Liver (tissue), 9 donors: Measurements from ENCODE around the gene CCDC91. TPM values are rescaled to one million over a fixed set of nuclear protein-coding genes. Genes with fewer than 3 reads are reported as not detected.

ENCODE experiments used
- DNase-seq: peaks from one replicate; pipeline ENCODE4 v3.0.0-alpha.2; 2017; ENCODE audit warnings: low spot score
- H3K27ac ChIP-seq, 2 donors: one replicate each; pipeline ENCODE4 v1.7.0; 2013; ENCODE audit warnings: inconsistent platforms in 2 of 2, low read length in 2 of 2, control low read depth in 1 of 2, low read depth in 1 of 2, mild to moderate bottlenecking in 1 of 2
- H3K27me3 ChIP-seq, 4 donors: one replicate each; pipeline versions ENCODE4 v1.6.1 to v1.7.0; 2013; ENCODE audit warnings: low read length in 3 of 4, inconsistent platforms in 1 of 4, mild to moderate bottlenecking in 1 of 4, moderate library complexity in 1 of 4; ENCODE audit not compliant: control insufficient read depth in 4 of 4, insufficient read depth in 4 of 4
- H3K36me3 ChIP-seq, 4 donors: one replicate each; pipeline versions ENCODE4 v1.6.1 to v1.7.0; 2013; ENCODE audit warnings: low read length in 3 of 4, mild to moderate bottlenecking in 3 of 4, low read depth in 1 of 4, moderate library complexity in 1 of 4; ENCODE audit not compliant: control insufficient read depth in 4 of 4, insufficient read depth in 3 of 4
- H3K4me1 ChIP-seq, 4 donors: one replicate each; pipeline versions ENCODE4 v1.6.1 to v1.7.0; 2013; ENCODE audit warnings: low read length in 3 of 4, mild to moderate bottlenecking in 3 of 4, moderate library complexity in 1 of 4; ENCODE audit not compliant: control insufficient read depth in 4 of 4, insufficient read depth in 4 of 4
- H3K4me3 ChIP-seq, 3 donors: one replicate each; pipeline versions ENCODE4 v1.6.1 to v1.7.0; 2013; ENCODE audit warnings: low read length in 3 of 3, control low read depth in 1 of 3, low read depth in 1 of 3, mild to moderate bottlenecking in 1 of 3
- H3K9ac ChIP-seq, 2 donors: one replicate each; pipeline ENCODE4 v1.7.0; 2013; ENCODE audit warnings: low read length in 2 of 2, mild to moderate bottlenecking in 2 of 2, moderate library complexity in 2 of 2, control low read depth in 1 of 2, low read depth in 1 of 2
- H3K9me3 ChIP-seq, 4 donors: one replicate each; pipeline versions ENCODE4 v1.6.1 to v1.7.0; 2013; ENCODE audit warnings: low read length in 3 of 4; ENCODE audit not compliant: control insufficient read depth in 4 of 4
- EGR1 ChIP-seq, 2 donors: IDR thresholded peaks; 2 replicates each; pipeline ENCODE4 v1.6.1; 2016 to 2018; ENCODE audit warnings: antibody characterized with exemption in 2 of 2, low read depth in 2 of 2
- FOXA2 ChIP-seq: IDR thresholded peaks from 2 replicates; pipeline ENCODE4 v1.6.1; 2016; ENCODE audit warnings: antibody characterized with exemption
- GABPA ChIP-seq, 2 donors: IDR thresholded peaks in 1 of 2; conservative IDR thresholded peaks in 1 of 2; 2 replicates each; pipeline ENCODE4 v1.6.1; 2016; ENCODE audit warnings: antibody characterized with exemption in 2 of 2, mild to moderate bottlenecking in 1 of 2, moderate library complexity in 1 of 2
- HNF4A ChIP-seq, 2 donors: conservative IDR thresholded peaks; 2 replicates each; pipeline ENCODE4 v1.6.1; 2016; ENCODE audit warnings: antibody characterized with exemption in 2 of 2, mild to moderate bottlenecking in 2 of 2
- JUND ChIP-seq, 2 donors: IDR thresholded peaks; 2 replicates each; pipeline ENCODE4 v1.6.1; 2016; ENCODE audit warnings: antibody characterized with exemption in 2 of 2
- NR2F2 ChIP-seq: IDR thresholded peaks from 2 replicates; pipeline ENCODE4 v1.6.1; 2016; ENCODE audit warnings: antibody characterized with exemption
- RAD21 ChIP-seq, 2 donors: IDR thresholded peaks; 2 replicates each; pipeline ENCODE4 v1.6.1; 2016; ENCODE audit warnings: antibody characterized with exemption in 2 of 2, mild to moderate bottlenecking in 2 of 2
- RXRA ChIP-seq, 2 donors: IDR thresholded peaks; 2 replicates each; pipeline ENCODE4 v1.6.1; 2017 to 2018; ENCODE audit warnings: antibody characterized with exemption in 2 of 2, mild to moderate bottlenecking in 1 of 2
- SP1 ChIP-seq: IDR thresholded peaks from 2 replicates; pipeline ENCODE4 v1.6.1; 2018; ENCODE audit warnings: antibody characterized with exemption, mild to moderate bottlenecking
- TAF1 ChIP-seq: conservative IDR thresholded peaks from 2 replicates; pipeline ENCODE4 v1.6.1; 2016; ENCODE audit warnings: antibody characterized with exemption, mild to moderate bottlenecking
- WGBS: extraction: QIAGEN DNeasy Blood & Tissue Kit; methylation state at CpG from one replicate; pipeline ENCODE4 v1.1.7; 2013; 5-methylcytosine and 5-hydroxymethylcytosine counted together
- polyA plus RNA-seq, 2 donors: library from polyadenylated mRNA; stranded (reverse) in 1 of 2; unstranded in 1 of 2; fragments of 200-250 nt in 1 of 2; fragments of >200 nt in 1 of 2; fragmentation: Nextera tagmentation in 1 of 2; extraction: Ambion mirVana in 1 of 2; gene quantifications; one replicate each; pipeline versions ENCODE4 v1.2.1 to v1.2.3, GENCODE V29; 2013 to 2015
- total RNA-seq, 2 donors: library from RNA; depleted of rRNA; stranded (reverse); fragments of >200 nt; gene quantifications; one replicate each; pipeline ENCODE4 v1.2.3, GENCODE V29; 2014
- TF ChIP-seq, protein P1 (sequence below): IDR thresholded peaks from 2 replicates; pipeline ENCODE4 v1.6.1; 2016; ENCODE audit warnings: antibody characterized with exemption
- TF ChIP-seq, protein P2 (sequence below): fragments of 150-350 bp; IDR thresholded peaks from 2 replicates; pipeline ENCODE4 v1.5.1; 2017; ENCODE audit warnings: improper control_type of control experiment, low read depth, low read length; ENCODE audit not compliant: missing input control
- TF ChIP-seq, protein P3 (sequence below): IDR thresholded peaks from 2 replicates; pipeline ENCODE4 v1.6.1; 2016; ENCODE audit warnings: antibody characterized with exemption
- TF ChIP-seq, protein P4 (sequence below): IDR thresholded peaks from 2 replicates; pipeline ENCODE4 v1.6.1; 2016; ENCODE audit warnings: antibody characterized with exemption
- donor health status: healthy.
- donor health status: healthy.
- donor health status: healthy.
- donor health status: healthy.
- donor health status: healthy.

Gene CCDC91
- total and polyA plus RNA-seq, 4 donors, result 8.4 to 29.0 (median 15.1) TPM

DNA sequence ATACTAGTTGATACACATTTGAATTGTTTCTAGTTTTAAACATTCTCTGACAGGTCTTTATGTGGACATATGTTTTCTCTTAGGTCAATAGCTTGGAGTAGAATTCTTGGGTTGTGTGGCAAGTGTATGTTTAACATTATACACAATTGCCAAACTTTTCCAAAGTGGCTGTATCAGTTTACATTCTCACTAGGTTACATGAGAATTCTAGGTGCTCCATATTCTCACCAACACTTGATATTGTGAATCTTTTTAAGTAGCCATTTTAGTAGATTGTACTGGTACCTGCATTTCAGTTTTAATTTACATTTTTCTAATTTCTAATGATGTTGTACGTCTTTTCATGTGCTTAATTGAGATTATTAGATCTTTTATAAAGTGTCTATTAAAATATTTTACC is 28.6 kb downstream of the CCDC91 start:
- Histone ChIP-seq H3K9me3 (peaks cover 0 to 1% (median 0%) of the 10 kb centered on the region in 4 donors), H3K4me3 (no peak overlapping the region), H3K36me3 (peaks cover 0 to 1% (median 0%) of the 10 kb centered on the region in 4 donors), H3K27me3 (no peaks in the 10 kb centered on the region), H3K4me1 (peaks cover 0 to 2% (median 0%) of the 10 kb centered on the region in 4 donors), H3K27ac (no peak overlapping the region), H3K9ac (no peak overlapping the region)
- 87% methylated on average over 1 of the region's 1 CpG for whole genome bisulfite sequencing
- TF ChIP-seq, protein P1, sequence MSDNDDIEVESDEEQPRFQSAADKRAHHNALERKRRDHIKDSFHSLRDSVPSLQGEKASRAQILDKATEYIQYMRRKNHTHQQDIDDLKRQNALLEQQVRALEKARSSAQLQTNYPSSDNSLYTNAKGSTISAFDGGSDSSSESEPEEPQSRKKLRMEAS, result no peak
- TF ChIP-seq NR2F2 (no peak), FOXA2 (no peak), TAF1 (no peak), GABPA (IDR thresholded peaks at IDR 0.05 in 1 of 2, conservative IDR thresholded peaks at IDR 0.05 in 1 of 2) (no peak)
- no peak for DNase-seq

DNA sequence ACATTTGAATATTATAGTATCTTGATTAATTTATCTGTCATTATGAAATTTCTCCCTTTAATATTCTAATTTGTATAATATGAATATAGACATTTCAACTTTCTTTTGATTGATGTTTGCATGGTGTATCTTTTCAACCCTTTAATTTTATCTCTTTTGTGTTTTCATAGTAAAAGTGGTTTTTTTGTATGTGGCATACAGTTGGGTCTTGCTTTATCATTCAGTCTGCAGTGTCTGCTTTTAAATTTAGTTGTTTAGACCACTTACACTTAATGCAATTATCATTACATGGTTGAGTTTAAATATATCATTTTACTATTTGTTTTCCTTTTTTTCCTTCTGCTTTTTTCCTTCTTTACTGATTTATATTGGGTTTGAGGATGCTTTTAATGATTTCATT is 29.6 kb downstream of the CCDC91 start:
- Histone ChIP-seq H3K4me3 (no peak overlapping the region), H3K27me3 (no peaks in the 10 kb centered on the region)
- no peak for TF ChIP-seq EGR1 (IDR thresholded peaks at IDR 0.05; ENCODE audit: low read depth in 2 of 2)
- TF ChIP-seq TAF1, result no peak
- TF ChIP-seq, protein P2, sequence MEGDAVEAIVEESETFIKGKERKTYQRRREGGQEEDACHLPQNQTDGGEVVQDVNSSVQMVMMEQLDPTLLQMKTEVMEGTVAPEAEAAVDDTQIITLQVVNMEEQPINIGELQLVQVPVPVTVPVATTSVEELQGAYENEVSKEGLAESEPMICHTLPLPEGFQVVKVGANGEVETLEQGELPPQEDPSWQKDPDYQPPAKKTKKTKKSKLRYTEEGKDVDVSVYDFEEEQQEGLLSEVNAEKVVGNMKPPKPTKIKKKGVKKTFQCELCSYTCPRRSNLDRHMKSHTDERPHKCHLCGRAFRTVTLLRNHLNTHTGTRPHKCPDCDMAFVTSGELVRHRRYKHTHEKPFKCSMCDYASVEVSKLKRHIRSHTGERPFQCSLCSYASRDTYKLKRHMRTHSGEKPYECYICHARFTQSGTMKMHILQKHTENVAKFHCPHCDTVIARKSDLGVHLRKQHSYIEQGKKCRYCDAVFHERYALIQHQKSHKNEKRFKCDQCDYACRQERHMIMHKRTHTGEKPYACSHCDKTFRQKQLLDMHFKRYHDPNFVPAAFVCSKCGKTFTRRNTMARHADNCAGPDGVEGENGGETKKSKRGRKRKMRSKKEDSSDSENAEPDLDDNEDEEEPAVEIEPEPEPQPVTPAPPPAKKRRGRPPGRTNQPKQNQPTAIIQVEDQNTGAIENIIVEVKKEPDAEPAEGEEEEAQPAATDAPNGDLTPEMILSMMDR, result no peak
- TF ChIP-seq JUND (IDR thresholded peaks at IDR 0.05), result no peak
- TF ChIP-seq, protein P1, result no peak
- TF ChIP-seq, protein P3, sequence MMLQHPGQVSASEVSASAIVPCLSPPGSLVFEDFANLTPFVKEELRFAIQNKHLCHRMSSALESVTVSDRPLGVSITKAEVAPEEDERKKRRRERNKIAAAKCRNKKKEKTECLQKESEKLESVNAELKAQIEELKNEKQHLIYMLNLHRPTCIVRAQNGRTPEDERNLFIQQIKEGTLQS, result no peak

DNA sequence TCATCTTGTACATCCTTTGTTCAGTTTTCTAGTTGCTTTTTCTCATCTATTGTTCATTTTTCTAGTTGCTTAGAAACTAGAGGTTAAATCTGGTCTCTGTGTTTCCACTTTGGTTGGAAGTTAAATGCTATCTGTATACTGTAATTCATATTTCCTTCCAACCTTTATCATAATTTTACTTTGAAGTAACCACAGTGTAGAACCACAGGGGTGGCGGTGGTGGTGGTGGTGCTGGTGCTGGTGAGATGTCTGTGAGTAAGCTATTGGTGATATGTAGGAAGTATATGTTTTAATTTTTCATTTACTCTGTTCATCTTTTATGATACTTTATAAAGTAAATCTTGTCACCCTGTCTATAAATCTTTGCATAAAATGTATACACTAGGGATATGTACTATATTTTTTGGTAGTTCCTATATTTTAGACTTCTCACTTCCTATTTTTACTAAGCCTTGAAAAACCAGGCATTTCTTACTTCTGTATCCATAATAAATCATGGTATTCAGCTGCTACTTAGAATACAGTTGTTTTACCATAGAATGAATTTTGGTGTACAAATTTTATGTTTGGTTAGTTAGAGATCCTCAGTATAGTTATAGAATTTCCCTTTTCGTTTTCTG is 31.9 kb downstream of the CCDC91 start:
- Histone ChIP-seq H3K9me3 (peaks cover 0 to 1% (median 0%) of the 10 kb centered on the region in 4 donors), H3K4me1 (peaks cover 0 to 2% (median 0%) of the 10 kb centered on the region in 4 donors), H3K4me3 (no peak overlapping the region), H3K9ac (no peak overlapping the region), H3K36me3 (peaks cover 0 to 1% (median 0%) of the 10 kb centered on the region in 4 donors), H3K27ac (no peak overlapping the region), H3K27me3 (no peaks in the 10 kb centered on the region)
- 63% methylated on average over 2 of the region's 2 CpGs for WGBS
- no peak for DNase-seq
- no peak for TF ChIP-seq FOXA2
- TF ChIP-seq, protein P3, result no peak
- TF ChIP-seq, protein P4, sequence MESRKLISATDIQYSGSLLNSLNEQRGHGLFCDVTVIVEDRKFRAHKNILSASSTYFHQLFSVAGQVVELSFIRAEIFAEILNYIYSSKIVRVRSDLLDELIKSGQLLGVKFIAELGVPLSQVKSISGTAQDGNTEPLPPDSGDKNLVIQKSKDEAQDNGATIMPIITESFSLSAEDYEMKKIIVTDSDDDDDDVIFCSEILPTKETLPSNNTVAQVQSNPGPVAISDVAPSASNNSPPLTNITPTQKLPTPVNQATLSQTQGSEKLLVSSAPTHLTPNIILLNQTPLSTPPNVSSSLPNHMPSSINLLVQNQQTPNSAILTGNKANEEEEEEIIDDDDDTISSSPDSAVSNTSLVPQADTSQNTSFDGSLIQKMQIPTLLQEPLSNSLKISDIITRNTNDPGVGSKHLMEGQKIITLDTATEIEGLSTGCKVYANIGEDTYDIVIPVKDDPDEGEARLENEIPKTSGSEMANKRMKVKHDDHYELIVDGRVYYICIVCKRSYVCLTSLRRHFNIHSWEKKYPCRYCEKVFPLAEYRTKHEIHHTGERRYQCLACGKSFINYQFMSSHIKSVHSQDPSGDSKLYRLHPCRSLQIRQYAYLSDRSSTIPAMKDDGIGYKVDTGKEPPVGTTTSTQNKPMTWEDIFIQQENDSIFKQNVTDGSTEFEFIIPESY, result no peak
- TF ChIP-seq GABPA (IDR thresholded peaks at IDR 0.05 in 1 of 2, conservative IDR thresholded peaks at IDR 0.05 in 1 of 2), result no peak
- TF ChIP-seq NR2F2, result no peak
- TF ChIP-seq JUND (IDR thresholded peaks at IDR 0.05), result no peak
- TF ChIP-seq SP1, result no peak
- TF ChIP-seq, protein P2, result no peak
- TF ChIP-seq RAD21 (IDR thresholded peaks at IDR 0.05), result no peak
- TF ChIP-seq HNF4A (conservative IDR thresholded peaks at IDR 0.05), result no peak
- TF ChIP-seq RXRA (IDR thresholded peaks at IDR 0.05), result no peak

More for the DNA sequence above, 29.6 kb downstream of the CCDC91 start:
- Histone ChIP-seq H3K4me1 (peaks cover 0 to 2% (median 0%) of the 10 kb centered on the region in 4 donors), H3K9ac (no peak overlapping the region), H3K36me3 (peaks cover 0 to 1% (median 0%) of the 10 kb centered on the region in 4 donors), H3K9me3 (peaks cover 0 to 1% (median 0%) of the 10 kb centered on the region in 4 donors), H3K27ac (no peak overlapping the region)
- DNase-seq, result no peak
